Measurements from ENCODE around the gene SHISA4.

Gene SHISA4

DNA sequence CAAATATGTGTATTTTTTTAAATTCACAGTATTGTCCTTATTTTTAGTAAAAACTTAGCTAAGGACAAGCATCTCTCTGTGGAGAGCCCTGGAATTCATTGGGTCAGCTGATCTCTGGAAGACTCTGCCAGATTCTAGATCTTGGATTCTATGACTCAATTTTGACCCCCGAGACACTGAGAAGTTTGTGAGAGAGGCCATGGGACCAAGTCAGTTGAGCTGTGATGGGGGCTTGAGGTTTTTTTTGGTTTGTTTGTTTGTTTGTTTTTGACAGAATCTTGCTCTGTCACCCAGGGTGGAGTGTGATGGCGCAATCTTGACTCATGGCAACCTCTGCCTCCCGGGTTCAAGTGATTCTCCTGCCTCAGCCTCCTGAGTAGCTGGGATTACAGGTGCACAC is 13.5 kb downstream of the SHISA4 start:
- H3K4me3 ChIP-seq (ENCODE audit: low read depth in 1 of 2, low read length in 2 of 2), result no peak overlapping the region
- ATAC-seq (ENCODE audit: insufficient read depth, low read depth), result no peak

DNA sequence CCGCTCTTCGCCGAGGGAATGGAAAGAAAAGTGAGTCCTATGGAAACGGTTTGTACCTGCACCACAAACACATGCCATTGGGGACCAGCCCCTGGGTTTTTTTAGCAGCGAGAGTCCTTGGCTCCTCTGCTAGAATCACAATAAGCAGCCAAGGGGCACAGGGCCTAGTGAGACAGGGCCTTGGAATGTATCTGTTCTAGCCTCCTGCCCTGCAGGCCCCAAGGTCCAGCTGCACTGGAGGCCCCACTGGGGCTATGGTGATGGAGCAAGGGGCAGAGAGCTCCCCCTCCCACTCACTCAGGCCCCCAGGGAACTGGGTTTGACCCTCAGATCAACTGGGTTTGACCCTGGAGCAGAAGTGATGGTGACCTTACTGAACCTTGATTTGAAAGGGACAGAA is 14.4 kb downstream of the SHISA4 start:
- TF ChIP-seq EZH2 (IDR thresholded peaks at IDR 0.05; ENCODE audit: borderline replicate concordance, low read depth, low read length, severe bottlenecking), result no peak
- TF ChIP-seq, protein P1, sequence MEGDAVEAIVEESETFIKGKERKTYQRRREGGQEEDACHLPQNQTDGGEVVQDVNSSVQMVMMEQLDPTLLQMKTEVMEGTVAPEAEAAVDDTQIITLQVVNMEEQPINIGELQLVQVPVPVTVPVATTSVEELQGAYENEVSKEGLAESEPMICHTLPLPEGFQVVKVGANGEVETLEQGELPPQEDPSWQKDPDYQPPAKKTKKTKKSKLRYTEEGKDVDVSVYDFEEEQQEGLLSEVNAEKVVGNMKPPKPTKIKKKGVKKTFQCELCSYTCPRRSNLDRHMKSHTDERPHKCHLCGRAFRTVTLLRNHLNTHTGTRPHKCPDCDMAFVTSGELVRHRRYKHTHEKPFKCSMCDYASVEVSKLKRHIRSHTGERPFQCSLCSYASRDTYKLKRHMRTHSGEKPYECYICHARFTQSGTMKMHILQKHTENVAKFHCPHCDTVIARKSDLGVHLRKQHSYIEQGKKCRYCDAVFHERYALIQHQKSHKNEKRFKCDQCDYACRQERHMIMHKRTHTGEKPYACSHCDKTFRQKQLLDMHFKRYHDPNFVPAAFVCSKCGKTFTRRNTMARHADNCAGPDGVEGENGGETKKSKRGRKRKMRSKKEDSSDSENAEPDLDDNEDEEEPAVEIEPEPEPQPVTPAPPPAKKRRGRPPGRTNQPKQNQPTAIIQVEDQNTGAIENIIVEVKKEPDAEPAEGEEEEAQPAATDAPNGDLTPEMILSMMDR (IDR thresholded peaks at IDR 0.05; ENCODE audit: borderline replicate concordance, extremely low read depth, low read length, poor library complexity, severe bottlenecking), result no peak
- Histone ChIP-seq H4K20me1 (ENCODE audit: insufficient read depth, low read length) (no peaks in the 10 kb centered on the region), H3K4me1 (ENCODE audit: insufficient read depth, low read length) (no peaks in the 10 kb centered on the region), H3K9me3 (ENCODE audit: insufficient read depth, low read length, severe bottlenecking) (no peaks in the 10 kb centered on the region), H3K36me3 (ENCODE audit: insufficient read depth, low read length) (no peaks in the 10 kb centered on the region), H3K4me2 (ENCODE audit: insufficient read depth, low read length) (no peak overlapping the region), H3K27me3 (ENCODE audit: insufficient read depth, low read length, poor library complexity) (no peaks in the 10 kb centered on the region), H3K79me2 (ENCODE audit: insufficient read depth, low read length) (no peaks in the 10 kb centered on the region), H3K27ac (ENCODE audit: low read length) (no peak overlapping the region), H3K9ac (ENCODE audit: low read depth, low read length) (no peak overlapping the region), H3K4me3 (ENCODE audit: low read depth in 1 of 2, low read length in 2 of 2) (no peak overlapping the region), H2AFZ (ENCODE audit: low read depth, low read length) (no peak overlapping the region)
- DNase-seq, result no peak
- ATAC-seq (ENCODE audit: insufficient read depth, low read depth), result no peak

More for the DNA sequence above, 13.5 kb downstream of the SHISA4 start:
- no peaks in the 10 kb centered on the region for H3K79me2 ChIP-seq (ENCODE audit: insufficient read depth, low read length)
- H2AFZ ChIP-seq (ENCODE audit: low read depth, low read length), result no peak overlapping the region
- no peak for DNase-seq
- no peaks in the 10 kb centered on the region for H3K27me3 ChIP-seq (ENCODE audit: insufficient read depth, low read length, poor library complexity)
- H3K36me3 ChIP-seq (ENCODE audit: insufficient read depth, low read length), result no peaks in the 10 kb centered on the region
- H4K20me1 ChIP-seq (ENCODE audit: insufficient read depth, low read length), result no peaks in the 10 kb centered on the region
- TF ChIP-seq EZH2 (IDR thresholded peaks at IDR 0.05; ENCODE audit: borderline replicate concordance, low read depth, low read length, severe bottlenecking), result no peak
- TF ChIP-seq, protein P1 (IDR thresholded peaks at IDR 0.05; ENCODE audit: borderline replicate concordance, extremely low read depth, low read length, poor library complexity, severe bottlenecking), result no peak
- no peaks in the 10 kb centered on the region for H3K9me3 ChIP-seq (ENCODE audit: insufficient read depth, low read length, severe bottlenecking)
- no peaks in the 10 kb centered on the region for H3K4me1 ChIP-seq (ENCODE audit: insufficient read depth, low read length)
- no peak overlapping the region for H3K4me2 ChIP-seq (ENCODE audit: insufficient read depth, low read length)
- H3K9ac ChIP-seq (ENCODE audit: low read depth, low read length), result no peak overlapping the region
- H3K27ac ChIP-seq (ENCODE audit: low read length), result no peak overlapping the region

DNA sequence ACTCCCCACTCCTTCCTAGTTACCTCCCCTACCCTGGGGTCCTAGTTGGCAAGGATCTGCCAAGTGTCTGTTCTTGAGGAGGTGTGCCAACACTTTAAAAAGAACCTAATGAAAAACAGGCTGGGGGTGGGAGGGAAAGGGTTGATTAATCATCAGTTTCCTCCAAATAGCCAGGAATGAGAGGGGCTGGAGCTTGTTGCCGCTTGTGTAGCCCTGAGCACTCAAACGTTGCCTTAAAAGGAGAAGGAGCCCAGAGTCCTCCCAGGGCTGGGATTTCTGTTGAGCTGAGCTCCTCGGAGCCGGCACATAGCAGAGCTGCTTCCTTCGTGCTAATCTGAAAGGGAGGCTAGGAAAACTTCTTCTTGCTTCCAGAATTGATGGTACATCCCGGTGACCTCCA is 15.9 kb downstream of the SHISA4 start:
- H3K9ac ChIP-seq (ENCODE audit: low read depth, low read length), result no peak overlapping the region
- TF ChIP-seq, protein P1 (IDR thresholded peaks at IDR 0.05; ENCODE audit: borderline replicate concordance, extremely low read depth, low read length, poor library complexity, severe bottlenecking), result no peak
- TF ChIP-seq EZH2 (IDR thresholded peaks at IDR 0.05; ENCODE audit: borderline replicate concordance, low read depth, low read length, severe bottlenecking), result no peak
- no peaks in the 10 kb centered on the region for H3K4me1 ChIP-seq (ENCODE audit: insufficient read depth, low read length)
- no peaks in the 10 kb centered on the region for H3K79me2 ChIP-seq (ENCODE audit: insufficient read depth, low read length)
- DNase-seq (no peak), ATAC-seq (ENCODE audit: insufficient read depth, low read depth) (no peak)
- no peak overlapping the region for H3K4me3 ChIP-seq (ENCODE audit: low read depth in 1 of 2, low read length in 2 of 2)
- H3K27ac ChIP-seq (ENCODE audit: low read length), result no peak overlapping the region
- H3K36me3 ChIP-seq (ENCODE audit: insufficient read depth, low read length), result no peaks in the 10 kb centered on the region
- H3K4me2 ChIP-seq (ENCODE audit: insufficient read depth, low read length), result no peak overlapping the region
- no peak overlapping the region for H2AFZ ChIP-seq (ENCODE audit: low read depth, low read length)
- no peaks in the 10 kb centered on the region for H4K20me1 ChIP-seq (ENCODE audit: insufficient read depth, low read length)
- H3K27me3 ChIP-seq (ENCODE audit: insufficient read depth, low read length, poor library complexity), result peaks cover 7% of the 10 kb centered on the region
- no peaks in the 10 kb centered on the region for H3K9me3 ChIP-seq (ENCODE audit: insufficient read depth, low read length, severe bottlenecking)

Measured in DND-41 (cell line).